Activated CD4-positive, alpha-beta T cell treated with anti-CD3 and anti-CD28 coated beads for 36 hours (primary cell): ENCODE data around the gene PYGB. TPM values are rescaled to one million over a fixed set of nuclear protein-coding genes. Genes with fewer than 3 reads are reported as not detected.

ENCODE experiments used
- ATAC-seq: fragments of 200-7000 bp; cut with Tn5 transposase; one replicate; pipeline ENCODE4 v1.10.0; 2021; ENCODE audit warnings: mild to moderate bottlenecking, moderate library complexity
- CTCF ChIA-PET: fragments of 350-600 bp; sonication (Branson Sonifier 250); formaldehyde crosslinking; loops from one replicate; lab custom pipeline; 2021; ENCODE audit warnings: antibody characterized with exemption; lab: Charles Lee
- POLR2A ChIA-PET: fragments of 350-600 bp; sonication (Branson Sonifier 250); formaldehyde crosslinking; loops from one replicate; lab custom pipeline; 2021; ENCODE audit warnings: antibody characterized with exemption, inconsistent platforms; lab: Charles Lee
- DNase-seq: peaks from one replicate; pipeline ENCODE4 v3.0.0-alpha.2; 2020
- H3K27ac Mint-ChIP-seq: one replicate; pipeline ENCODE4 v1.8.0; 2021; ENCODE audit warnings: mixed read lengths
- H3K27me3 Mint-ChIP-seq: one replicate; pipeline ENCODE4 v1.8.0; 2021; ENCODE audit warnings: mixed read lengths
- H3K36me3 Mint-ChIP-seq: one replicate; pipeline ENCODE4 v1.8.0; 2021; ENCODE audit warnings: low read depth, mixed read lengths
- H3K4me1 Mint-ChIP-seq: one replicate; pipeline ENCODE4 v1.8.0; 2021; ENCODE audit warnings: mixed read lengths
- H3K4me3 Mint-ChIP-seq: one replicate; pipeline ENCODE4 v1.8.0; 2021; ENCODE audit warnings: mild to moderate bottlenecking, moderate library complexity, mixed read lengths
- H3K9me3 Mint-ChIP-seq: one replicate; pipeline ENCODE4 v1.8.0; 2021; ENCODE audit warnings: low read depth, mixed read lengths
- intact Hi-C, 2 experiments: fragments of 100-400 bp; cut with DNase I in 1 of 2; cut with micrococcal nuclease in 1 of 2; formaldehyde crosslinking; loops; one replicate each; pipeline versions ENCODE4 v1.14.2 to v1.15.1; 2022 to 2024; cut with DNase I, micrococcal nuclease
- total RNA-seq, 2 experiments: library from RNA; stranded (reverse); gene quantifications; one replicate each; pipeline ENCODE4 v1.2.3, GENCODE V29; 2021

Gene PYGB
- total RNA-seq, 2 experiments from 2014 or later: 18.0 to 21.1 TPM

DNA sequence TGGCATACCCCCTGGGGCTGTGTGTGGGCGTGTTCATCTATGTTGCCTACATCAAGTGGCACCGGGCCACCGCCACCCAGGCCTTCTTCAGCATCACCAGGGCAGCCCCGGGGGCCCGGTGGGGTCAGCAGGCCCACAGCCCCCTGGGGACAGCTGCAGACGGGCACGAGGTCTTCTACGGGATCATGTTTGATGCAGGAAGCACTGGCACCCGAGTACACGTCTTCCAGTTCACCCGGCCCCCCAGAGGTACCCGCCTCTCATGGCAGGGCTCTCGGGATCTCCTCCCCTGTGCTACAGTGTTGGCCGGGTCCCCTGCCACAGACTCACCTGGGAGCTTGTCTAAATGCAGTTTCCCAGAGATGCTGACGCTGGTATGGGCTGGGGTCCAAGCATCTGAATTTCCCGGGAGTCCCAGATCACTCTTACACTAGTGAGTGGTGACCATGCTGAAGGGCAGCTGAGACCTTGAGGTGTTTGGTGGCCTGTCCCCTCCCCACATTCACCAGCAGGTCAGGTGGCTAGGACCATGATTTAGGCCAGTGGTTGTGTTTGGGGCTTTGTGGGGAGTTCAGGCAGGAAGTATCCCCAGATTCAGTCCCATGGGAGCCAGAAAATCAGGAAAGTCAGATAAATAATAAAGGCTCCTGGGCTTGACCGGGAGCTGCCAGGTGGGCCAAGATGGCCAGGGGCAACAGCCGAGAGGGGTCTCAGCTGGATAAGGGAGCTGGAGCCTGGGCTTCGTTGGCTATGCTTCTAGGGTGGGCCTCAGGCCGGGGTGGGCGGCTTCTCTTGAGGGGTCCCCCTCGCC, 40.5 kb upstream of the PYGB start:
- POLR2A ChIA-PET: interaction anchor here (0.7 kb wide), 1 partner anchor 9 kb away, joined by 4 read pairs; no protein-coding TSS in a partner anchor
- Mint-ChIP-seq H3K36me3 (peaks cover 18% of the 10 kb centered on the region), H3K27me3 (no peaks in the 10 kb centered on the region), H3K9me3 (no peaks in the 10 kb centered on the region), H3K4me1 (peaks cover 16% of the 10 kb centered on the region), H3K4me3 (no peak overlapping the region), H3K27ac (no peak overlapping the region)
- CTCF ChIA-PET: interaction anchor here (0.7 kb wide), 1 partner anchor 16 kb away, joined by 3 read pairs; no protein-coding TSS in a partner anchor
- intact Hi-C loops: no loop called here
- ATAC-seq: no peak
- no peak for DNase-seq

- H3K27ac Mint-ChIP-seq: no peak overlapping the region
- peaks cover 18% of the 10 kb centered on the region for H3K36me3 Mint-ChIP-seq
- H3K4me3 Mint-ChIP-seq: no peak overlapping the region
- ChIA-PET CTCF (interaction anchor here (0.7 to 1.0 kb wide), 2 partner anchors 16 to 148 kb away, joined by 3 read pairs; no protein-coding TSS in a partner anchor), POLR2A (interaction anchor here (0.7 kb wide), 1 partner anchor 9 kb away, joined by 4 read pairs; no protein-coding TSS in a partner anchor)
- peaks cover 15% of the 10 kb centered on the region for H3K4me1 Mint-ChIP-seq
- H3K27me3 Mint-ChIP-seq: no peaks in the 10 kb centered on the region
- ATAC-seq: no peak
- intact Hi-C loops: no loop called here
- H3K9me3 Mint-ChIP-seq: no peaks in the 10 kb centered on the region
- no peak for DNase-seq
Measured at GRCh38 chr20:25207960-25208534, 39.8 kb upstream of the PYGB start.

- Mint-ChIP-seq H3K27me3 (no peaks in the 10 kb centered on the region), H3K4me1 (peaks cover 4% of the 10 kb centered on the region), H3K4me3 (no peak overlapping the region), H3K9me3 (no peaks in the 10 kb centered on the region), H3K27ac (no peak overlapping the region), H3K36me3 (peaks cover 17% of the 10 kb centered on the region)
- CTCF ChIA-PET: no interaction called here
- ATAC-seq (no peak), DNase-seq (no peak)
- intact Hi-C loops: no loop called here
- POLR2A ChIA-PET: no interaction called here
Measured at GRCh38 chr20:25209400-25209799, 38.5 kb upstream of the PYGB start.

DNA sequence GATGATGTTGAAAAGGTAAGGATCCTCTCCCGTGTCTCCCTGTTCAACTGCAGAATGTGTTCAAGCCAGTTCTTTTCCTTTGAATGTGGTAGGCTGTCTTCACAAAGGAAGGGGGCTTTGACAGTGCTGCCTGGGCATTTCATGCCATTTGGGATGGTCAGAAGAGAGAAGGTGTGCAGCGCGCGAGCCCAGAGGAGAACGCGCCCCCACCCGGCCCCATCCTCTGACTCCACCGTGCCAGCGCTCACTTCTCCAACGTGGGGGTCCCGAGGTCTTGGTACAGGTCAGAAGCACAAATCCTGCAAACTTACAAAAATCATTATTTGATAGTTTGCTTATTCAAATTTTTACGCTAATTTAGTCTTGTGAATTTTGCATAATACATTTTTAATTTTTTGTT, 38.0 kb upstream of the PYGB start:
- Mint-ChIP-seq H3K4me3 (no peak overlapping the region), H3K27me3 (no peaks in the 10 kb centered on the region), H3K36me3 (peaks cover 17% of the 10 kb centered on the region), H3K27ac (no peak overlapping the region), H3K9me3 (no peaks in the 10 kb centered on the region), H3K4me1 (peaks cover 3% of the 10 kb centered on the region)
- ATAC-seq (no peak), DNase-seq (no peak)
- intact Hi-C loops: no loop called here
- CTCF ChIA-PET: no interaction called here
- POLR2A ChIA-PET: no interaction called here

- ChIA-PET POLR2A (no interaction called here), CTCF (interaction anchor here (0.7 to 0.9 kb wide), 2 partner anchors 8 to 10 kb away, joined by 3 read pairs; no protein-coding TSS in a partner anchor)
- Mint-ChIP-seq H3K4me1 (no peaks in the 10 kb centered on the region), H3K36me3 (peaks cover 16% of the 10 kb centered on the region), H3K4me3 (no peak overlapping the region), H3K27me3 (no peaks in the 10 kb centered on the region), H3K27ac (no peak overlapping the region), H3K9me3 (no peaks in the 10 kb centered on the region)
- intact Hi-C loops: loop anchor here in 1 of 2 experiments (1.0 kb wide), 1 partner anchor 12 kb away; no protein-coding TSS in a partner anchor
- ATAC-seq: no peak
- no peak for DNase-seq
Measured at GRCh38 chr20:25211273-25211672, 36.6 kb upstream of the PYGB start.

GRCh38 chr20:25212242-25212641, 35.6 kb upstream of the PYGB start:
- no peaks in the 10 kb centered on the region for H3K9me3 Mint-ChIP-seq
- no peak overlapping the region for H3K27ac Mint-ChIP-seq
- H3K27me3 Mint-ChIP-seq: no peaks in the 10 kb centered on the region
- no peak for ATAC-seq
- intact Hi-C loops: no loop called here
- H3K36me3 Mint-ChIP-seq: peaks cover 16% of the 10 kb centered on the region
- no peak overlapping the region for H3K4me3 Mint-ChIP-seq
- CTCF ChIA-PET: no interaction called here
- POLR2A ChIA-PET: no interaction called here
- no peak for DNase-seq
- no peaks in the 10 kb centered on the region for H3K4me1 Mint-ChIP-seq

DNA sequence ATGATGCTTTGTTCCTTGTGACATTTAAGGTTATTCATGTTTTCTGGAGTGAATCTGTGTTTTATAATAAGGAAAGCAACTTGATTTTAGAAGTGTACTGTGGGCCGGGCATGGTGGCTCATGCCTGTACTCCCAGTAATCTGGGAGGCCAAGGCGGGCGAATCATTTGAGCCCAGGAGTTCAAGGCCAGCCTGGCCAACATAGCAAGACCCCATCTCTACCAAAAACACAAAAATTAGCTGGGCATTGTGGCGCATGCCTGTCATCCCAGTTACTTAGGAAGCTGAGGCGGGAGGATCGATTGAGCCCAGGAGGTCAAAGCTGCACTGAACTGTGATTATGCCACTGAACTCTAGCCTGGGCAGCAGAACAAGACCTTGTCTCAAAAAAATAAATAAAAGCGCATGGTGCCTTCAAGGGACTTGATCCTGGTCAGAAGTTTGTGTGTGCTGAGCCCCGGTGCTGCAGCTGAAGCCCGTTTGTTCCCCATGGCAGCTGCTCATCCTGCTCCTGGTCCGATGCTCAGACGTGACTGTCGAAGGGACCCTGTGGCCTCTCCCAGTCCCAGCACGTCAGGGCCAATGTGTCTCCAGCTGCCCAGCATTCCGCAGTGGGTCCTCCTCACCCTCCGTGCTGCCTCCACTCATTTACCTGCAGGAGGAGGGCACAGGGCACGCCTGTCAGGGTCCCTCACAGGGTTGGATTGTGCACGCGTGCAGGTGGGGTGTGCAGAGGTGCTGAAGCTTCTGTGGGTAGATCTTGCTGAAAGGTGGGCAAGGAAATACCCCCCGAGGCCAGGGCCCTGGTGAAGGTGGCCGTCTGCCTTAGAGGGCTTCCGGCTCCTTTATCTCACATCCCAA, 34.1 kb upstream of the PYGB start:
- no peak overlapping the region for H3K4me3 Mint-ChIP-seq
- H3K27me3 Mint-ChIP-seq: no peaks in the 10 kb centered on the region
- ChIA-PET CTCF (no interaction called here), POLR2A (no interaction called here)
- no peak overlapping the region for H3K27ac Mint-ChIP-seq
- intact Hi-C loops: no loop called here
- no peaks in the 10 kb centered on the region for H3K9me3 Mint-ChIP-seq
- DNase-seq (no peak), ATAC-seq (no peak)
- H3K4me1 Mint-ChIP-seq: no peaks in the 10 kb centered on the region
- H3K36me3 Mint-ChIP-seq: peaks cover 16% of the 10 kb centered on the region

- Mint-ChIP-seq H3K9me3 (no peaks in the 10 kb centered on the region), H3K36me3 (peaks cover 16% of the 10 kb centered on the region), H3K4me3 (no peak overlapping the region), H3K27ac (no peak overlapping the region), H3K27me3 (no peaks in the 10 kb centered on the region), H3K4me1 (no peaks in the 10 kb centered on the region)
- ATAC-seq (no peak), DNase-seq (no peak)
- ChIA-PET POLR2A (no interaction called here), CTCF (no interaction called here)
- intact Hi-C loops: no loop called here
Measured at GRCh38 chr20:25214426-25214790, 33.5 kb upstream of the PYGB start.

DNA sequence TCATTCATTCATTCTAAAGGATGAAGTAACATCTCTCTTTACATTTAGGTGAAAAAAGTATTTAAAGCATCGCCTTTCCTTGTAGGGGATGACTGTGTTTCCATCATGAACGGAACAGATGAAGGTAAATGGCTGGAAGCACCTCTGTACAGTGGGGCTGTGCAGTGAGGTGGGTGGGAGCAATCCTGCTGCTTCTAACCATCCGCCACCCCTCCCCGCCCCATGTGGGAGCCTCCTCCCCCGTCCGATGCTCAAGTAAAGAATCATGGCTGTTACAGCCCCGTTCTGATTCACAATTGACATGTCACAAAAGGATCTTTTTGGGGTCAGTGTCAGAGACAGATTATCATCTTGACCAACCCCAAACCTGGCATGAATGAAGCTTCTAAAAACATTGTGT, 33.1 kb upstream of the PYGB start:
- Mint-ChIP-seq H3K4me3 (no peak overlapping the region), H3K27ac (no peak overlapping the region), H3K4me1 (no peaks in the 10 kb centered on the region), H3K27me3 (no peaks in the 10 kb centered on the region), H3K9me3 (no peaks in the 10 kb centered on the region), H3K36me3 (peaks cover 16% of the 10 kb centered on the region)
- intact Hi-C loops: loop anchor here in 1 of 2 experiments (5.0 kb wide), 1 partner anchor 62 kb away; no protein-coding TSS in a partner anchor
- ChIA-PET POLR2A (no interaction called here), CTCF (no interaction called here)
- DNase-seq (no peak), ATAC-seq (no peak)

DNA sequence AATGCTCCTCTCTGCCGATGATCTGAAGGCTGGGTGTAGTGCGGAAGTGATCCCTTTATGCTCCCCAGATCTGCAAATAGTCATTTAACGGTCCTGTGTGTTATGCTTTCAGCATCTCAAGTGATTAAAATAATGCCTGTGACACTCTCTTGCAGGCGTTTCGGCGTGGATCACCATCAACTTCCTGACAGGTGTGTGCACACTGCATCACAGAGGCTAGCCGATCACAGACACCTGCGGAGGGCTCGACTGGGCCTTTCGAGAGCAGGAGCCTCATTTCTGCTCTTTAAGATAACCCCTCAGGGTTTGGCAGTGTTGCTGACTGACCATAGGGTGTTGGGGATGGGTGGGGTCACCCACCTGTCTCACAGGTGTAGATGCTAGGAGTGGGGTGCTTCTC, 32.4 kb upstream of the PYGB start:
- ATAC-seq (no peak), DNase-seq (no peak)
- no peak overlapping the region for H3K27ac Mint-ChIP-seq
- intact Hi-C loops: loop anchor here in 1 of 2 experiments (5.0 kb wide), 1 partner anchor 62 kb away; no protein-coding TSS in a partner anchor
- H3K4me1 Mint-ChIP-seq: no peaks in the 10 kb centered on the region
- H3K4me3 Mint-ChIP-seq: no peak overlapping the region
- no peaks in the 10 kb centered on the region for H3K27me3 Mint-ChIP-seq
- H3K36me3 Mint-ChIP-seq: peaks cover 16% of the 10 kb centered on the region
- CTCF ChIA-PET: no interaction called here
- no peaks in the 10 kb centered on the region for H3K9me3 Mint-ChIP-seq
- POLR2A ChIA-PET: no interaction called here
